SK-N-SH (cell line): Measurements from ENCODE around the gene RALGDS. TPM values are rescaled to one million over a fixed set of nuclear protein-coding genes. Genes with fewer than 3 reads are reported as not detected.

Experiments used
- CTCF ChIA-PET: fragments of 300-600, 350-600 bp; formaldehyde crosslinking; extraction: SDS; loops from one replicate; lab custom pipeline; 2021; lab: Yijun Ruan, JAX
- POLR2A ChIA-PET: fragments of 350-600 bp; sonication (Branson Sonifier 250); formaldehyde crosslinking; extraction: SDS; loops from one replicate; lab custom pipeline; 2020; ENCODE audit warnings: antibody characterized with exemption, inconsistent platforms; lab: Yijun Ruan, JAX
- DNase-seq: peaks from one replicate; pipeline ENCODE4 v3.0.0; 2012
- H2AFZ ChIP-seq: fragments of 200-600 bp; sonication (generic); 2 replicates; pipeline ENCODE4 v1.8.1; 2016; ENCODE audit warnings: antibody characterized with exemption, mild to moderate bottlenecking, low read depth
- H3F3A ChIP-seq: fragments of 200-600 bp; sonication (generic); replicated peaks from 2 replicates; pipeline ENCODE3; 2016; ENCODE audit warnings: antibody characterized with exemption, mild to moderate bottlenecking; ENCODE audit not compliant: insufficient read depth
- H3K27ac ChIP-seq, 2 experiments: fragments of 200-500 bp in 1 of 2; fragments of 200-600 bp in 1 of 2; sonication (Bioruptor generic) in 1 of 2; sonication (generic), shearing (Covaris generic) in 1 of 2; 2 replicates each; pipeline versions ENCODE4 v1.5.1 to v1.6.1; 2014 to 2016; ENCODE audit warnings: low read depth in 2 of 2, inconsistent platforms in 1 of 2, low read length in 1 of 2, mild to moderate bottlenecking in 1 of 2, mixed read lengths in 1 of 2
- H3K27me3 ChIP-seq: fragments of 200-600 bp; sonication (generic), shearing (Covaris generic); 2 replicates; pipeline ENCODE4 v1.6.1; 2016; ENCODE audit warnings: mixed run types; ENCODE audit not compliant: insufficient read depth
- H3K36me3 ChIP-seq, 2 experiments: fragments of 200-500 bp in 1 of 2; fragments of 200-600 bp in 1 of 2; sonication (Bioruptor generic) in 1 of 2; sonication (generic) in 1 of 2; replicated peaks in 1 of 2; 2 replicates each; pipeline versions ENCODE3 to v1.5.1; 2014 to 2016; ENCODE audit warnings: low read length in 1 of 2, mild to moderate bottlenecking in 1 of 2; ENCODE audit not compliant: insufficient read depth in 2 of 2, control insufficient read depth in 1 of 2
- H3K4me1 ChIP-seq, 2 experiments: fragments of 200-500 bp in 1 of 2; fragments of 200-600 bp in 1 of 2; sonication (Bioruptor generic) in 1 of 2; sonication (generic), shearing (Covaris generic) in 1 of 2; 2 replicates each; pipeline versions ENCODE4 v1.5.1 to v1.6.1; 2014 to 2016; ENCODE audit warnings: low read depth in 1 of 2, low read length in 1 of 2, mixed run types in 1 of 2; ENCODE audit not compliant: insufficient read depth in 2 of 2, control insufficient read depth in 1 of 2
- H3K4me2 ChIP-seq: fragments of 200-600 bp; sonication (generic), shearing (Covaris generic); 2 replicates; pipeline ENCODE4 v1.6.1; 2017; ENCODE audit warnings: mixed run types
- H3K4me3 ChIP-seq, 2 experiments: fragments of 200-500 bp in 1 of 2; fragments of 200-600 bp in 1 of 2; sonication (Bioruptor generic) in 1 of 2; sonication (generic), shearing (Covaris generic) in 1 of 2; 2 replicates each; pipeline versions ENCODE4 v1.5.1 to v1.8.1; 2014 to 2016; ENCODE audit warnings: low read depth in 2 of 2, inconsistent platforms in 1 of 2, low read length in 1 of 2, mild to moderate bottlenecking in 1 of 2, mixed read lengths in 1 of 2, moderate library complexity in 1 of 2
- H3K79me2 ChIP-seq: fragments of 200-600 bp; sonication (generic); 2 replicates; pipeline ENCODE4 v1.8.1; 2017; ENCODE audit warnings: mild to moderate bottlenecking; ENCODE audit not compliant: insufficient read depth
- H3K9ac ChIP-seq: fragments of 200-600 bp; sonication (generic); 2 replicates; pipeline ENCODE4 v1.6.1; 2017; ENCODE audit warnings: mixed run types
- H3K9me2 ChIP-seq: fragments of 200-600 bp; sonication (generic); 2 replicates; pipeline ENCODE4 v1.6.1; 2017; ENCODE audit warnings: mixed run types
- H3K9me3 ChIP-seq: fragments of 200-600 bp; sonication (generic); 2 replicates; pipeline ENCODE4 v1.6.1; 2017; ENCODE audit warnings: mixed run types, mild to moderate bottlenecking, moderate library complexity
- H4K20me1 ChIP-seq: fragments of 200-600 bp; sonication (generic); 2 replicates; pipeline ENCODE4 v1.6.1; 2017; ENCODE audit warnings: mild to moderate bottlenecking, mixed run types; ENCODE audit not compliant: insufficient read depth
- CHD2 ChIP-seq: fragments of 150-350 bp; IDR thresholded peaks from 2 replicates; pipeline ENCODE4 v1.6.1; 2018; ENCODE audit warnings: low read length; ENCODE audit not compliant: partially characterized antibody
- CTCF ChIP-seq: fragments of 200-600 bp; sonication (generic); IDR thresholded peaks from 2 replicates; pipeline ENCODE4 v1.6.1; 2017; ENCODE audit warnings: antibody characterized with exemption, mild to moderate bottlenecking, moderate library complexity
- EZH2phosphoT487 ChIP-seq: fragments of 200-600 bp; sonication (generic); IDR thresholded peaks from 2 replicates; pipeline ENCODE4 v1.6.1; 2017; ENCODE audit warnings: low read depth, mixed run types, mild to moderate bottlenecking, antibody characterized with exemption, moderate library complexity, borderline replicate concordance
- FOXJ3 ChIP-seq: sonication (generic); formaldehyde crosslinking; IDR thresholded peaks from 2 replicates; pipeline ENCODE4 v1.5.1; 2020; ENCODE audit warnings: mild to moderate bottlenecking, missing genetic modification reagents
- FOXM1 ChIP-seq: IDR thresholded peaks from 2 replicates; pipeline ENCODE4 v1.4.0; 2012; ENCODE audit warnings: low read depth, mild to moderate bottlenecking
- GATA2 ChIP-seq: sonication (generic); formaldehyde crosslinking; IDR thresholded peaks from 2 replicates; pipeline ENCODE4 v1.5.0; 2020; ENCODE audit warnings: mild to moderate bottlenecking, missing genetic modification reagents
- MAX ChIP-seq: IDR thresholded peaks from 2 replicates; pipeline ENCODE4 v1.4.0; 2012; ENCODE audit warnings: low read depth
- MEF2A ChIP-seq: IDR thresholded peaks from 2 replicates; pipeline ENCODE4 v1.4.0; 2012; ENCODE audit warnings: low read depth, borderline replicate concordance
- NFIC ChIP-seq: IDR thresholded peaks from 2 replicates; pipeline ENCODE4 v1.4.0; 2012; ENCODE audit warnings: borderline replicate concordance
- NRF1 ChIP-seq: IDR thresholded peaks from 2 replicates; pipeline ENCODE4 v1.6.1; 2012; ENCODE audit warnings: low read depth, mild to moderate bottlenecking, low read length
- PBX3 ChIP-seq: IDR thresholded peaks from 2 replicates; pipeline ENCODE4; 2012
- POLR2AphosphoS5 ChIP-seq: IDR thresholded peaks from 2 replicates; pipeline ENCODE4 v1.6.1; 2012; ENCODE audit warnings: low read depth, low read length
- REST ChIP-seq: IDR thresholded peaks from 2 replicates; pipeline ENCODE4 v1.6.1; 2012; ENCODE audit warnings: mild to moderate bottlenecking, low read depth, low read length, moderate library complexity
- RFX5 ChIP-seq: IDR thresholded peaks from 2 replicates; pipeline ENCODE4 v1.6.1; 2012; ENCODE audit warnings: mild to moderate bottlenecking, improper control_type of control experiment, low read length
- YY1 ChIP-seq: IDR thresholded peaks from 2 replicates; pipeline ENCODE4 v1.4.0; 2012; ENCODE audit warnings: low read depth, mild to moderate bottlenecking
- ZBTB33 ChIP-seq: IDR thresholded peaks from 2 replicates; pipeline ENCODE4 v1.4.0; 2012; ENCODE audit warnings: low read depth, borderline replicate concordance
- WGBS: methylation state at CpG from one replicate; pipeline ENCODE4 v1.1.6; 2017; ENCODE audit warnings: low lambda C conversion rate; 5-methylcytosine and 5-hydroxymethylcytosine counted together
- polyA plus RNA-seq, 3 experiments: library from polyadenylated mRNA; depleted of rRNA; stranded (reverse); fragments of >200 nt; gene quantifications; 2 replicates each; pipeline ENCODE4 v1.2.3, GENCODE V29; 2012

The RALGDS gene
- polyA plus RNA-seq, 1 of the 3 experiments (the other 2 are of a cell fraction): 64.7 TPM

- TF ChIP-seq GATA2 (CRISPR knock-in tag) (no peak), RFX5 (no peak), EZH2phosphoT487 (no peak), POLR2AphosphoS5 (no peak), ZBTB33 (no peak), NFIC (no peak), MEF2A (no peak), NRF1 (no peak), PBX3 (no peak), FOXM1 (no peak), MAX (no peak), CHD2 (no peak), FOXJ3 (CRISPR knock-in tag) (no peak)
Observed at GRCh38 chr9:133162861-133163503, 41.9 kb upstream of the RALGDS start.

GRCh38 chr9:133161547-133161950, 40.5 kb upstream of the RALGDS start:
- H2AFZ ChIP-seq: no peak overlapping the region
- no peaks in the 10 kb centered on the region for H3K79me2 ChIP-seq
- no peaks in the 10 kb centered on the region for H3F3A ChIP-seq
- H3K27ac ChIP-seq: no peak overlapping the region
- CTCF ChIA-PET: interaction anchor here (1.3 to 5.0 kb wide), 3 partner anchors 12 to 107 kb away, joined by 3 to 42 read pairs (median 7); no protein-coding TSS in a partner anchor
- H3K9me3 ChIP-seq: no peaks in the 10 kb centered on the region
- WGBS: 77% methylated on average over 4 of the region's 4 CpGs
- no peak overlapping the region for H3K4me2 ChIP-seq
- H4K20me1 ChIP-seq: no peaks in the 10 kb centered on the region
- POLR2A ChIA-PET: no interaction called here
- H3K36me3 ChIP-seq: no peaks in the 10 kb centered on the region
- H3K27me3 ChIP-seq: no peaks in the 10 kb centered on the region
- H3K9me2 ChIP-seq: no peaks in the 10 kb centered on the region
- H3K4me1 ChIP-seq: peaks cover 0 to 5% of the 10 kb centered on the region in 2 experiments; a peak in 1 of 4 replicates
- no peak overlapping the region for H3K4me3 ChIP-seq
- DNase-seq: no peak
- no peak overlapping the region for H3K9ac ChIP-seq
- TF ChIP-seq FOXJ3 (CRISPR knock-in tag): no peak
- TF ChIP-seq NRF1: no peak
- TF ChIP-seq YY1: no peak
- TF ChIP-seq CTCF: no peak
- no peak for TF ChIP-seq CHD2
- TF ChIP-seq PBX3: no peak
- TF ChIP-seq REST: no peak
- no peak for TF ChIP-seq EZH2phosphoT487

More at GRCh38 chr9:133162861-133163503, 41.9 kb upstream of the RALGDS start:
- CTCF ChIA-PET: no interaction called here
- 94% methylated on average over 41 of the region's 54 CpGs for WGBS
- H3K4me2 ChIP-seq: no peak overlapping the region
- DNase-seq: no peak
- H3K9me3 ChIP-seq: no peaks in the 10 kb centered on the region
- H3K9ac ChIP-seq: no peak overlapping the region
- POLR2A ChIA-PET: no interaction called here
- no peaks in the 10 kb centered on the region for H3K36me3 ChIP-seq
- H3K27ac ChIP-seq: no peak overlapping the region
- no peaks in the 10 kb centered on the region for H3K79me2 ChIP-seq
- no peaks in the 10 kb centered on the region for H4K20me1 ChIP-seq
- H3K9me2 ChIP-seq: no peaks in the 10 kb centered on the region
- H3F3A ChIP-seq: no peaks in the 10 kb centered on the region
- peaks cover 0 to 5% of the 10 kb centered on the region in 2 experiments; a peak in 1 of 4 replicates for H3K4me1 ChIP-seq
- no peak overlapping the region for H2AFZ ChIP-seq
- no peaks in the 10 kb centered on the region for H3K27me3 ChIP-seq
- no peak overlapping the region; a peak in 1 of 4 replicates for H3K4me3 ChIP-seq
